ENCODE results near the gene FARP1.

- TF ChIP-seq, protein P1, sequence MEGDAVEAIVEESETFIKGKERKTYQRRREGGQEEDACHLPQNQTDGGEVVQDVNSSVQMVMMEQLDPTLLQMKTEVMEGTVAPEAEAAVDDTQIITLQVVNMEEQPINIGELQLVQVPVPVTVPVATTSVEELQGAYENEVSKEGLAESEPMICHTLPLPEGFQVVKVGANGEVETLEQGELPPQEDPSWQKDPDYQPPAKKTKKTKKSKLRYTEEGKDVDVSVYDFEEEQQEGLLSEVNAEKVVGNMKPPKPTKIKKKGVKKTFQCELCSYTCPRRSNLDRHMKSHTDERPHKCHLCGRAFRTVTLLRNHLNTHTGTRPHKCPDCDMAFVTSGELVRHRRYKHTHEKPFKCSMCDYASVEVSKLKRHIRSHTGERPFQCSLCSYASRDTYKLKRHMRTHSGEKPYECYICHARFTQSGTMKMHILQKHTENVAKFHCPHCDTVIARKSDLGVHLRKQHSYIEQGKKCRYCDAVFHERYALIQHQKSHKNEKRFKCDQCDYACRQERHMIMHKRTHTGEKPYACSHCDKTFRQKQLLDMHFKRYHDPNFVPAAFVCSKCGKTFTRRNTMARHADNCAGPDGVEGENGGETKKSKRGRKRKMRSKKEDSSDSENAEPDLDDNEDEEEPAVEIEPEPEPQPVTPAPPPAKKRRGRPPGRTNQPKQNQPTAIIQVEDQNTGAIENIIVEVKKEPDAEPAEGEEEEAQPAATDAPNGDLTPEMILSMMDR (IDR thresholded peaks at IDR 0.05): no peak
- no peak for TF ChIP-seq POLR2A (IDR thresholded peaks at IDR 0.05)
- no peak for TF ChIP-seq EP300 (IDR thresholded peaks at IDR 0.05)
- no peak for TF ChIP-seq POLR2AphosphoS5 (IDR thresholded peaks at IDR 0.05)
Measured at GRCh38 chr13:98200211-98200878, 57.5 kb downstream of the FARP1 start.

All from sigmoid colon (tissue), 4 donors.